Left ventricle myocardium inferior (tissue), 1 donor: ENCODE measurements around the gene SSR1. TPM values are rescaled to one million over a fixed set of nuclear protein-coding genes. Genes with fewer than 3 reads are reported as not detected.
"Not testable (repeated sequence)": the region's sequence is repeated elsewhere in the genome, so short reads cannot be mapped to it uniquely, and the experiment has no call there.

ENCODE experiments used
- DNase-seq: peaks from one replicate; pipeline ENCODE4 v3.0.0-alpha.2; 2020
- H3K27ac ChIP-seq: fragments of 200-600 bp; replicated peaks from 2 replicates; pipeline ENCODE4 v1.8.0; 2021
- H3K27me3 ChIP-seq: fragments of 200-600 bp; 2 replicates; pipeline ENCODE4 v1.8.0; 2021; ENCODE audit warnings: low read depth
- H3K36me3 ChIP-seq: fragments of 200-600 bp; 2 replicates; pipeline ENCODE4 v1.8.0; 2021
- H3K4me1 ChIP-seq: fragments of 200-600 bp; 2 replicates; pipeline ENCODE4 v1.8.0; 2021
- H3K4me3 ChIP-seq: fragments of 200-600 bp; 2 replicates; pipeline ENCODE4 v1.8.0; 2021; ENCODE audit warnings: mild to moderate bottlenecking, moderate library complexity
- H3K9me3 ChIP-seq: fragments of 200-600 bp; replicated peaks from 2 replicates; pipeline ENCODE4 v1.8.0; 2021
- intact Hi-C: fragments of 100-400 bp; cut with micrococcal nuclease; formaldehyde crosslinking; loops from one replicate; pipeline ENCODE4 v1.11.0; 2022
- total RNA-seq: library from RNA; stranded (reverse); fragmentation: NEBNext Ultra II Directional; extraction: Animal tissue kit (Norgen Biotek cat#: 25700); gene quantifications from one replicate; pipeline ENCODE4 v1.2.1, GENCODE V29; 2021
- TF ChIP-seq, protein P1 (sequence below): fragments of 200-600 bp; IDR thresholded peaks from 2 replicates; pipeline ENCODE4 v1.8.0; 2021; ENCODE audit warnings: antibody characterized with exemption, mild to moderate bottlenecking, borderline replicate concordance
- donor health status: DM: no; HTN: yes; CAD: no; lungs with severe emphysema.

Gene SSR1
- total RNA-seq, 1 donor from 2014 or later, result 53.4 TPM

- intact Hi-C loops, result no loop called here
- Histone ChIP-seq H3K27ac (peak overlapping the region; percentile 22), H3K27me3 (peaks cover 21% of the 10 kb centered on the region), H3K36me3 (no peaks in the 10 kb centered on the region), H3K4me1 (peaks cover 8% of the 10 kb centered on the region), H3K4me3 (no peak overlapping the region), H3K9me3 (no peaks in the 10 kb centered on the region)
- no peak for DNase-seq
- TF ChIP-seq, protein P1, sequence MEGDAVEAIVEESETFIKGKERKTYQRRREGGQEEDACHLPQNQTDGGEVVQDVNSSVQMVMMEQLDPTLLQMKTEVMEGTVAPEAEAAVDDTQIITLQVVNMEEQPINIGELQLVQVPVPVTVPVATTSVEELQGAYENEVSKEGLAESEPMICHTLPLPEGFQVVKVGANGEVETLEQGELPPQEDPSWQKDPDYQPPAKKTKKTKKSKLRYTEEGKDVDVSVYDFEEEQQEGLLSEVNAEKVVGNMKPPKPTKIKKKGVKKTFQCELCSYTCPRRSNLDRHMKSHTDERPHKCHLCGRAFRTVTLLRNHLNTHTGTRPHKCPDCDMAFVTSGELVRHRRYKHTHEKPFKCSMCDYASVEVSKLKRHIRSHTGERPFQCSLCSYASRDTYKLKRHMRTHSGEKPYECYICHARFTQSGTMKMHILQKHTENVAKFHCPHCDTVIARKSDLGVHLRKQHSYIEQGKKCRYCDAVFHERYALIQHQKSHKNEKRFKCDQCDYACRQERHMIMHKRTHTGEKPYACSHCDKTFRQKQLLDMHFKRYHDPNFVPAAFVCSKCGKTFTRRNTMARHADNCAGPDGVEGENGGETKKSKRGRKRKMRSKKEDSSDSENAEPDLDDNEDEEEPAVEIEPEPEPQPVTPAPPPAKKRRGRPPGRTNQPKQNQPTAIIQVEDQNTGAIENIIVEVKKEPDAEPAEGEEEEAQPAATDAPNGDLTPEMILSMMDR, result no peak
Observed at GRCh38 chr6:7341989-7342742, 29.2 kb upstream of the SSR1 start.

DNA sequence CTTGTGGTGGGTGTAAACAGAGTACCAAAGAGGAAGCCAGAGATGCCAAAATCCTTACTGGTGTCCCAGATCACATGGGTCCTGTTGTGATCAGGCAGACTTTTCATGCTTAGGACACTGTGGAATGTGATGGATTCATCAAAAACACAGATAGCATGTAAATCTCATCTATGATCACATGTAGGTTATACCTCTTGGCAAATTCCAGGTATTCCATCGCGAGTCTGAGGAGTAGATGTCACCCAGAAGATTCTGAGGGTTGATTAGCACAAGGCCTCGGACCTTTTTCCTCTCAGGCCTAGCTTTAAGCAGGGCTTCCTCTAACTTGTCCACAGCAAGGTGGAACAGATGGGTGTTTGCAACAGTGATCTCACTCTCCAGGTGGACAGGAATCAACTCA is 28.3 kb upstream of the SSR1 start:
- Histone ChIP-seq H3K36me3 (no peaks in the 10 kb centered on the region), H3K4me3 (no peak overlapping the region)
- intact Hi-C loops, result no loop called here

GRCh38 chr6:7339007-7339732 is 26.2 kb upstream of the SSR1 start:
- TF ChIP-seq, protein P1, result peak; percentile 45
- intact Hi-C loops, H3K9me3 ChIP-seq, H3K4me3 ChIP-seq, H3K4me1 ChIP-seq, DNase-seq, H3K27ac ChIP-seq, H3K36me3 ChIP-seq: not testable (repeated sequence)
- H3K27me3 ChIP-seq, result peaks cover 11% of the 10 kb centered on the region

More for the DNA sequence above, 28.3 kb upstream of the SSR1 start:
- Histone ChIP-seq H3K27ac (no peak overlapping the region), H3K4me1 (peaks cover 8% of the 10 kb centered on the region), H3K9me3 (no peaks in the 10 kb centered on the region), H3K27me3 (peaks cover 18% of the 10 kb centered on the region)
- no peak for DNase-seq
- TF ChIP-seq, protein P1, result no peak

DNA sequence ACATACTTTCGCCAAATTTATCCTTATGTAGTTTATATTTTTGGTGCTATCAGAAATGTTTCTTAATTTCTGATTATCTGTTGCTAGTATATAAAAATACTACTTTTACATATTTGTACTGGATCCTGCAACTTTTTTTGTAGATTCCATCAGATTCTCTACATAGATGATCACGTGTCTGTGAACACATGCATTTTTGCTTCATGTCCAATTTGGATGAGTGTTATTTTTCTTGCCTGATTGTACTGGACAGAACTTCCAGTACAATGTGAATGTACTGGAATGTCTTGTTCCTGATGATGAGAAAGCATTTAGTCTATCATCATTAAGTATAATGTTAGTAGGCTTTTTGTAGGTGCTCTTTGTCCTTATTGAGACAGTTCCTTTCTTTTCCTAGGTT is 25.0 kb upstream of the SSR1 start:
- no peak overlapping the region for H3K27ac ChIP-seq
- TF ChIP-seq, protein P1, result no peak
- H3K4me1 ChIP-seq, result peaks cover 8% of the 10 kb centered on the region
- H3K27me3 ChIP-seq, result peaks cover 11% of the 10 kb centered on the region
- H3K9me3 ChIP-seq, result no peaks in the 10 kb centered on the region
- H3K36me3 ChIP-seq, result no peaks in the 10 kb centered on the region
- H3K4me3 ChIP-seq, result no peak overlapping the region
- intact Hi-C loops, result no loop called here
- no peak for DNase-seq

GRCh38 chr6:7335519-7335918 is 22.5 kb upstream of the SSR1 start:
- Histone ChIP-seq H3K9me3 (no peaks in the 10 kb centered on the region), H3K36me3 (no peaks in the 10 kb centered on the region), H3K4me1 (no peaks in the 10 kb centered on the region), H3K4me3 (no peak overlapping the region), H3K27ac (no peak overlapping the region), H3K27me3 (no peaks in the 10 kb centered on the region)
- intact Hi-C loops, result no loop called here
- DNase-seq, result no peak
- TF ChIP-seq, protein P1, result no peak
